DMS53 (cell line): ENCODE measurements around the gene FXYD6.

Experiments
- DNase-seq: peaks from one replicate; lab custom pipeline; 2025; lab: John Stamatoyannopoulos, UW

FXYD6 gene

GRCh38 chr11:117910941-117911655, 34.6 kb upstream of the FXYD6 start:
- DNase-seq: no peak

GRCh38 chr11:117910525-117910924, 34.1 kb upstream of the FXYD6 start:
- DNase-seq: peak; percentile 16

GRCh38 chr11:117909611-117910382, 33.3 kb upstream of the FXYD6 start:
- DNase-seq: no peak

DNA sequence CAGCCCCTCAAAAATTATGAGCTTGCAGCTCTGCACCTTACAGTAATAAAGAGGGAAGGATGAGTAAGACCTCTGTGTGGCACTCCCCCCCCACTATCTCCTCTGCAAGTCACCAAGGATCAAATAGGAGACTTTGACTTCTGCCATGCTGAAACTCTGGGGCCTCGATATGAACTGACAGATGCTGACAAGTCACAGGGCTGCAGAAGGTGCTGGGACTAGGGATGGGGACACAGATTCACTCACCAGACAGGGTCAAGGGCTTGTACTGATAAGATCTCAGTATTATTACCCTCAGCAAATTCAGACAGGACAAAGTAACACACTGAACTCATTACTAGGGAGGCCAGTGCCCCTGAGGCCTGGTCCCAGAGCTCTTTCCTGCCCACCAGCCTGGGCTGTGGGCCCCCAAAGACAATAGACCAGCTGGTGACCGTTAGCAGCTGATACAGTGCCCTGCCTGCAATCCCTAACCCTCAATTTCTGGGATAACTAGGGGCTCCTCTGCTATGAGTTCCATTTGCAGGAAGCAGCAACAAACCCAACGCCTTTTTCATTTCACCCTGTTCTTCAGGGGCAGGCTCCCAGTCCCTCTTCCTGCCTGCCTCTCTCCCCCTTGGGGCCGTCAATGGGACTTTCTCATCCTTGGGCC, 32.6 kb upstream of the FXYD6 start:
- no peak for DNase-seq

GRCh38 chr11:117908109-117908895, 31.8 kb upstream of the FXYD6 start:
- DNase-seq: no peak

DNA sequence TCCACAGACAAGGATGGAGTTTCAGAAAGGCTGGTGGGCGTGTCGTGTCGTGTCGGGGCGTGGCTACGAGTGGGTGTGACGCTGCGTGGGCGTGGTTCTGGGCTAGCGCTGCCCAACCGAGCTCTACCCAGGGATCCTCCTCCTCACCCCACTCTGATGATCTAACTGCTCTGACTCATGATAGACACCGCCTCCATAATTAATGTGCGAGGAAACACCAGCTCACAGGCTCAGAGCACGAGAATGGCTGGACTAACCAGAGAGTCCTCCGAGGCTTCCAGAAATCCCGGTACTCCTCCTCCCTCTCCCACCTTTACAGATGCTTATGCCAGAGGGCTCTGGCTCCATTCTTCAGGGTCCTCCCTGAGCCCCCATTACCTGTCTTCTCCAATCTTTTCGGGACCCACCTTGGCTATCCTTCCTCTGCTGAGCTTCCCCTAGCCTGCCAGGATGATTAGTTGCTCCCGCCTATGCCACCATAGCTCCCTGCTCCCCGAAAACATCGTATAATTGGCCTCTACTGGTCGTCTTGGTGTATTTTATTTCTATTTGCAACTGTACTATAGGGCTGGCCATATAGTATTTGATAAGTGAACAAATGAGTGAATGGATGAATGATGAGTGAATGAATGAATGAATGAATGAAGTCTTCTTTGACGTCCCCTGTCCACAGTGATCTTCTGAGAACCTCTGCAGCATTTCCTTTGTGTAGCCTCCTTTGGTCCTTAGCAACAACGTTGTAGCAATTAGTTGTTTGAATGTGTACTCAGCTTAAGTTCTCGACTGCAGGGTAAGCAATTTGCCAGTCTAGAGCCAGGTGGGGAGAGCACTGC, 31.0 kb upstream of the FXYD6 start:
- peak; percentile 87 for DNase-seq

DNA sequence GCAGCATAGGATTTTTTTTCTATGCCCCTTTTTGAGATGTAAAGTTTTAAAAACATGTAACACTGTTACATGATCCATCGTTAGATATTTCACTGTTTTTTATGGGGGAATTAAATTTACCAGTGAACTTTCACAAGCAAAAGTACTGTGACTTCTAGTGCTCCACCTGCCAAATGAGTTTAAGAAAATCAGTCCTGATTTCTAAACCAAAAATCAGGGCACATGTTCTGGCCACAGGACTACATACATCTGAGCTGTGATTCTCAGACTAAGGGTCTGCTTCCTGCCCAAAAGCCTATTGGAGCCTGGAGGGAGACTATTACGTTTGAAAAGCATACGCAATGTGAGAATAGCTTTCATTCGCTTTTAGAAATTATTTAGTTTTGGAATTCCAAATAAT, 30.3 kb upstream of the FXYD6 start:
- DNase-seq: no peak

GRCh38 chr11:117906126-117906525, 29.7 kb upstream of the FXYD6 start:
- no peak for DNase-seq

DNA sequence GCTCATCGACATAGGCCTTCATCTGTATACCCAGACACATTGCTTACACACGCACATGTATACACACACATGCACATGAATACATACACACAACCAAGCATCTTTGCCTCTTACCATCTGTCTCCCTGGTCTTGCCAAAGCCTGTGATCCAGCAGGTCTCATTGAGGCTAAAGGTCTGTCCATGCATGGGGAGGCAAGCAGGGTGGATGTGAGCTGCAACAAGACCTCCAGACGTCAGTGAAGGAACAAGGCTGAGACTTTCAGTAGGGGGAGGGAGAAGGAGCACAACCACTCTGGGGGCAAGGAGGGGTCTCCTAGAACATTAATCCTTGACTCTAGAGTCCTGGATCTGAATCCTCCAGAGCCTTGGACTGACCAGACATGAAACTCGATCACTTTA, 29.1 kb upstream of the FXYD6 start:
- no peak for DNase-seq

- DNase-seq: no peak
These were observed 27.3 kb upstream of the FXYD6 start for GRCh38 chr11:117903505-117904382.

DNA sequence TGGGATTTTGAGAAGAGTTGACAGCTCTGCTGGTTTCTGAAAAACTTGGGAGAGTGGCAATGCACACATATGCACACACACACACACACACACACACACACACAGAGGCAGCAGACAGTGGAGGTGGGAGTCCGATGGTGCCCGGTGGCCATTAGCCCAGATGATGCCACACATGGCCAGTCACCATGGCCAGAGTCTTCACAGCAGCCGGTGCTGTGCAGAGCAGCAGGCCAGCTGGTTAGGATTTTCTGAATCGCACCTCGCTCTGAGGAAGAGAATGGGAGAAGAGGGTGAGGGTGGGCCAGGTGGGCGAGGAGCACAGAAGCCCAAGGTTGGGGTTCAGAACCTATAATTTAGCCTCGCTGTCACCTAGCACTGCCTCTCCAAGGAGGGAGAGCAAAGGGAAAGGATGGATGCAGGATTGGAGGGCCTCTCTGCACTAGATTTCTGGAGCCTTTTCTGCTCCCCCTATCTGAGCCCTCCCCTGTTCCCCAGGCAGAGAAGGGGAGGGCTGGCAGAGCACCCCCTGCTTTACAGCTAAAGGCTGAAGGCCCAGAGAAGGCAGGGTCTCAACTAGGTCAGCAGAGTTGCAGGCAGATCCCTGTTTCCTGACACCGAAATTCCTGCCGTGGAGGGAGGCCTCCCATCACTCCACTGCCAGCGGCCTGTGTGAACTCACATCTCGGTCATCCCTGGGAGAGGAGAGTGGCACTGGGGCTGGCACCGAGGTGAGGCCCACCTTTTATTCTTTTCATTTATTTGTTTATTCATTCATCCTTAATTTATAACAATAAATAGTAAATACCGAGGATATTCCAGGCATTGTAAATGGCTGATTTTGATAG, 25.8 kb upstream of the FXYD6 start:
- no peak for DNase-seq

DNA sequence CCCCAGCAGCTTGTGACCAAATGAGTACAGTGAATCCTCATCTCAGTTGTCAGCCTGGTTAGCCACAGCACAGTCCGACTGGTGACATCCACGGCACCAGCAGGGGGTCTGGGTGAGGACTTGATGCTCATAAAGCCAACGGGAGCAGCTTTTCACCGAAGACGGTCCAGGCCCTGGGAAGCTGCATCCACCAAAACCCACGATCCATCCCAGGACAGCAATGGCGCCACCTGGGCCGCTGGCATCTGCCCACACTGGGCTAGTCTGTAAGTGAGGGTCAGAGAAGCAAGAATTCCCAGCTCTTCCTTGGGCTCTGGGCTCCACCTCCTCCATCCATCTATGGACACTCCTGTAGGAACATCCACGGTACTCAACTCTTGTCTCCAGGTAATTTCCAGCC, 25.1 kb upstream of the FXYD6 start:
- DNase-seq: no peak

DNA sequence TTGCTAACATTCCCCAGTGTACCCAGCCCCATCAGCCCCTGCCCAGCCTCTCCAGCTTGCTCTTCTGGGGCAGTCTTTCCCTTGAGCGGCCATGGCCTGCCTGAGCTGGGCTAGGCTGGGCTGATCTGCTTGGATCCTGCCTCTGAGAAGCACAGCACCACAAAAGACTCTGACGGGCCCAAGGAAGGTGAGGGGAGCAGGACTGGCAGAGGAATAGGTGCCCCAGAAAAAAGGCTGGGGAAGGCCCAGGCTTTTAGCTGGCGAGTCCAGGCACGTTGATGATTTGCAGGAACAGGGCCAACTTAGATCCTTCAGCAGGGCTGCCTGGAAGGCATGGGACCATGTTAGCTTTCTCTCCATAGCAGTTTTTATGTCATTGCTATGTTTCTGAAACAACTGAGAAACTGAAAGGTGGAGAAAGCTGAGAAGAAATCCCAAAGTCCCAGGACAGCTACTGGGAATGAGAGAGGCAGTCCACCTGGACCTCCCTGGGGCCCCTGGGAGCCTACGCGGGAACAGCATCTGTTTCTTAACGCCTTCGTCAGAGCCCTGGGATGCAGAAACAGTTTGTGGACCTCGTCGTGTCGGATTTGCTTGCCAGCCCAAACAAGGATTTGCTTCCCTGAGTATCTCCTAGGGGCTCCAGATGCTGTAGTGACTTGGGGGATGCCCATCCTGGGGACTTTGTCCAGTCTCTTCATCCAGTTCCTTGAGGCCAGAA, 24.4 kb upstream of the FXYD6 start:
- no peak for DNase-seq

GRCh38 chr11:117900121-117900648, 23.7 kb upstream of the FXYD6 start:
- DNase-seq: no peak

- no peak for DNase-seq
These were observed 21.6 kb upstream of the FXYD6 start for GRCh38 chr11:117898059-117898458.

DNA sequence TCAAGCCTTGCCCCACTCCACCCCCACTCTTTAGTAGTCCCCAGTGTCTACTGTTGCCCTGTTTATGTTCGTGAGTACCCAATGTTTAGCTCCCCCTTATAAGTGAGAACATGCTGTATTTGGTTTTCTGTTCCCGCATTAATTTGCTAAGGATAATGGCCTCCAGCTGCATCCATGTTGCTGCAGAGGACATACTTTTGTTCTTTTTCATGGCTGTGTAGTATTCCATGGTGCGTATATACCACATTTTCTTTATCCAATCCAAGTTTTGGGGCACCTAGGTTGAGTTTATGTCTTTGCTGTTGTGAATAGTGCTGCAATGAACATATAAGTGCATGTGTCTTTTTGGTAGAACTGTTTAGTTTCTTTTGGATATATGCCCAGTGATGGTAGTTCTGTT, 16.2 kb upstream of the FXYD6 start:
- DNase-seq: no peak

DNA sequence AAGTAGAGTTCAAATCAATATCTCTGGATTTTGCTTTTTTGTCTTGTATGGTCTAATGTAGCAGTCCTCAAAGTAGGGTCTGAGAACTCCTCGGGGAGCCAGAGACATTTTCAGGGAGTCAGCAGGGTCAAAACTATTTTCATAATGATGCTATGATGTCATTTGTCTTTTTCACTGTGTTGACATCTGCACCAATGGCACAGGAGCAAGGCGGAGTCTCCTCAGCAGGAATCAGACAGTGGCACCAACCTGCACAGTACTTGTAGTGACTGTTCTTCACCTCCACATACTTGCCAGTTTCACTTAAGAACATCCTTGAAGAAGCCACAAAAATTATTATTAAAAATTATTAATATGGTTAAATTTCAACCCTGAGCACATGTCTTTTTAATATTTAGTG, 14.9 kb upstream of the FXYD6 start:
- no peak for DNase-seq

- peak; percentile 43 for DNase-seq
These were observed 11.7 kb upstream of the FXYD6 start for GRCh38 chr11:117888139-117888566.
